ENCODE data around the gene SLC11A1.

DNA sequence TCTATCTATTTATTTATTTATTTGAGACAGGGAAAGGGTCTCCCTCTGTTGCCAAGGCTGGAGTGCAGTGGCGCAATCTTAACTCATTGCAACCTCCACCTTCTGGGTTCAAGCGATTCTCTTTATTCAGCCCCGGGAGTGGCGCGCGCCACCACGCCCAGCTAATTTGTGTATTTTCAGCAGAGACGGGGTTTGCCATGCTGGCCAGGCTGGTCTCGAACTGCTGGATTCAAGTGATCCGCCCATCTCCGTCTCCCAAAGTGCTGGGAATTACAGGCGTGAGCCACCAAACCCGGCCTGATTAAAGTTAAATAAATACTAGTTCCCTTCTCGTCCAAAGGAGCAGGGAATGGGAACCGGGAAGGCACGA, 13.4 kb downstream of the SLC11A1 start:
- TF ChIP-seq EGR2 (tag by site-specific recombination; IDR thresholded peaks at IDR 0.05; ENCODE audit: low read depth) (no peak), ZNF670 (tag by site-specific recombination; IDR thresholded peaks at IDR 0.05; ENCODE audit: low read depth) (no peak), HIC1 (tag by site-specific recombination; IDR thresholded peaks at IDR 0.05) (no peak), PRDM10 (tag by site-specific recombination; IDR thresholded peaks at IDR 0.05) (no peak), PBX3 (CRISPR knock-in tag; IDR thresholded peaks at IDR 0.05) (no peak)
